Measurements from ENCODE around the gene ZRANB1.
"Not testable (repeated sequence)": the region's sequence is repeated elsewhere in the genome, so short reads cannot be mapped to it uniquely, and the experiment has no call there.

The ZRANB1 gene

GRCh38 chr10:124983321-124983720 lies 41.4 kb downstream of the ZRANB1 start:
- H3K79me2 ChIP-seq (ENCODE audit: insufficient read depth, low read length) = peaks cover 3% of the 10 kb centered on the region; the same call in 1 of the 2 replicates
- H4K20me1 ChIP-seq (ENCODE audit: low read depth, low read length) = no peaks in the 10 kb centered on the region
- H3K27me3 ChIP-seq (ENCODE audit: low read length) = no peaks in the 10 kb centered on the region
- no peak overlapping the region for H3K4me2 ChIP-seq (ENCODE audit: low read depth, low read length, poor library complexity, severe bottlenecking)
- no peaks in the 10 kb centered on the region for H3F3A ChIP-seq (ENCODE audit: insufficient read depth)
- no peak overlapping the region for H3K9ac ChIP-seq (ENCODE audit: low read length)
- peaks cover 12% of the 10 kb centered on the region for H3K36me3 ChIP-seq (ENCODE audit: low read length)
- H3K27ac ChIP-seq (ENCODE audit: low read depth, low read length) = no peak overlapping the region
- no peaks in the 10 kb centered on the region for H3K9me3 ChIP-seq (ENCODE audit: insufficient read depth, low read length)
- H3K9me2 ChIP-seq (replicated peaks; ENCODE audit: insufficient read depth, low read length) = no peaks in the 10 kb centered on the region
- TF ChIP-seq CTCF (IDR thresholded peaks at IDR 0.05; ENCODE audit: insufficient read depth, low read length, poor library complexity, severe bottlenecking) = no peak
- TF ChIP-seq EZH2phosphoT487 (conservative IDR thresholded peaks at IDR 0.05; ENCODE audit: low read length) = no peak
- no peak overlapping the region for H2AFZ ChIP-seq (ENCODE audit: low read depth, low read length, severe bottlenecking)
- no peak overlapping the region for H3K4me3 ChIP-seq (ENCODE audit: insufficient read depth, low read length, poor library complexity, severe bottlenecking)

GRCh38 chr10:124984376-124984775 lies 42.5 kb downstream of the ZRANB1 start:
- no peaks in the 10 kb centered on the region for H4K20me1 ChIP-seq (ENCODE audit: low read depth, low read length)
- H3K4me3 ChIP-seq (ENCODE audit: insufficient read depth, low read length, poor library complexity, severe bottlenecking) = no peak overlapping the region
- no peak overlapping the region for H2AFZ ChIP-seq (ENCODE audit: low read depth, low read length, severe bottlenecking)
- no peak for TF ChIP-seq EZH2phosphoT487 (conservative IDR thresholded peaks at IDR 0.05; ENCODE audit: low read length)
- no peaks in the 10 kb centered on the region for H3K9me3 ChIP-seq (ENCODE audit: insufficient read depth, low read length)
- H3K27me3 ChIP-seq (ENCODE audit: low read length) = no peaks in the 10 kb centered on the region
- H3K79me2 ChIP-seq (ENCODE audit: insufficient read depth, low read length) = peaks cover 3% of the 10 kb centered on the region; the same call in 1 of the 2 replicates
- no peak overlapping the region for H3K27ac ChIP-seq (ENCODE audit: low read depth, low read length)
- H3F3A ChIP-seq (ENCODE audit: insufficient read depth) = no peaks in the 10 kb centered on the region
- no peak overlapping the region for H3K4me2 ChIP-seq (ENCODE audit: low read depth, low read length, poor library complexity, severe bottlenecking)
- peaks cover 12% of the 10 kb centered on the region for H3K36me3 ChIP-seq (ENCODE audit: low read length)
- no peaks in the 10 kb centered on the region for H3K9me2 ChIP-seq (replicated peaks; ENCODE audit: insufficient read depth, low read length)
- H3K9ac ChIP-seq (ENCODE audit: low read length) = no peak overlapping the region

GRCh38 chr10:124985162-124985561 lies 43.2 kb downstream of the ZRANB1 start:
- Histone ChIP-seq H3K27me3 (ENCODE audit: low read length) (no peaks in the 10 kb centered on the region), H3F3A (ENCODE audit: insufficient read depth) (no peaks in the 10 kb centered on the region), H2AFZ (ENCODE audit: low read depth, low read length, severe bottlenecking) (no peak overlapping the region), H3K9me2 (replicated peaks; ENCODE audit: insufficient read depth, low read length) (no peaks in the 10 kb centered on the region), H4K20me1 (ENCODE audit: low read depth, low read length) (no peaks in the 10 kb centered on the region), H3K36me3 (ENCODE audit: low read length) (peaks cover 12% of the 10 kb centered on the region), H3K79me2 (ENCODE audit: insufficient read depth, low read length) (peaks cover 3% of the 10 kb centered on the region; the same call in 1 of the 2 replicates), H3K27ac (ENCODE audit: low read depth, low read length) (no peak overlapping the region), H3K9me3 (ENCODE audit: insufficient read depth, low read length) (no peaks in the 10 kb centered on the region), H3K4me3 (ENCODE audit: insufficient read depth, low read length, poor library complexity, severe bottlenecking) (no peak overlapping the region), H3K9ac (ENCODE audit: low read length) (no peak overlapping the region), H3K4me2 (ENCODE audit: low read depth, low read length, poor library complexity, severe bottlenecking) (no peak overlapping the region)
- TF ChIP-seq CTCF (IDR thresholded peaks at IDR 0.05; ENCODE audit: insufficient read depth, low read length, poor library complexity, severe bottlenecking) (no peak), EZH2phosphoT487 (conservative IDR thresholded peaks at IDR 0.05; ENCODE audit: low read length) (no peak)

- H2AFZ ChIP-seq (ENCODE audit: low read depth, low read length, severe bottlenecking) = no peak overlapping the region
- H3K9me2 ChIP-seq (replicated peaks; ENCODE audit: insufficient read depth, low read length) = no peaks in the 10 kb centered on the region
- H3K27ac ChIP-seq (ENCODE audit: low read depth, low read length) = no peak overlapping the region
- no peaks in the 10 kb centered on the region for H3F3A ChIP-seq (ENCODE audit: insufficient read depth)
- H3K4me2 ChIP-seq (ENCODE audit: low read depth, low read length, poor library complexity, severe bottlenecking) = no peak overlapping the region
- TF ChIP-seq EZH2phosphoT487 (conservative IDR thresholded peaks at IDR 0.05; ENCODE audit: low read length) (no peak), CTCF (IDR thresholded peaks at IDR 0.05; ENCODE audit: insufficient read depth, low read length, poor library complexity, severe bottlenecking) (no peak)
- peaks cover 12% of the 10 kb centered on the region for H3K36me3 ChIP-seq (ENCODE audit: low read length)
- no peaks in the 10 kb centered on the region for H4K20me1 ChIP-seq (ENCODE audit: low read depth, low read length)
- no peak overlapping the region for H3K4me3 ChIP-seq (ENCODE audit: insufficient read depth, low read length, poor library complexity, severe bottlenecking)
- H3K27me3 ChIP-seq (ENCODE audit: low read length) = no peaks in the 10 kb centered on the region
- H3K79me2 ChIP-seq (ENCODE audit: insufficient read depth, low read length) = no peaks in the 10 kb centered on the region
- H3K9ac ChIP-seq (ENCODE audit: low read length) = no peak overlapping the region
- H3K9me3 ChIP-seq (ENCODE audit: insufficient read depth, low read length) = no peaks in the 10 kb centered on the region
Observed at GRCh38 chr10:124987788-124988187, 45.9 kb downstream of the ZRANB1 start.

GRCh38 chr10:124988753-124989152 lies 46.8 kb downstream of the ZRANB1 start:
- H3K9me2 ChIP-seq (replicated peaks; ENCODE audit: insufficient read depth, low read length); H3K9me3 ChIP-seq (ENCODE audit: insufficient read depth, low read length); H4K20me1 ChIP-seq (ENCODE audit: low read depth, low read length); H3K36me3 ChIP-seq (ENCODE audit: low read length); H3F3A ChIP-seq (ENCODE audit: insufficient read depth); H2AFZ ChIP-seq (ENCODE audit: low read depth, low read length, severe bottlenecking); H3K27me3 ChIP-seq (ENCODE audit: low read length); H3K79me2 ChIP-seq (ENCODE audit: insufficient read depth, low read length); H3K4me3 ChIP-seq (ENCODE audit: insufficient read depth, low read length, poor library complexity, severe bottlenecking); H3K27ac ChIP-seq (ENCODE audit: low read depth, low read length); H3K4me2 ChIP-seq (ENCODE audit: low read depth, low read length, poor library complexity, severe bottlenecking); H3K9ac ChIP-seq (ENCODE audit: low read length): not testable (repeated sequence)

Data from SU-DHL-6 (cell line).